Endothelial cell of umbilical vein (primary cell): ENCODE measurements around the gene OR6X1. TPM values are rescaled to one million over a fixed set of nuclear protein-coding genes. Genes with fewer than 3 reads are reported as not detected.

Experiments
- BruUV-seq: library from RNA; stranded (reverse); fragments of 400-500 nt; replicated peaks from 2 replicates; lab custom pipeline; 2021; lab: Mats Ljungman, UMichigan
- CTCF ChIA-PET: fragments of 300-600, 350-600 bp; sonication (Branson Sonifier 250); formaldehyde crosslinking; loops from one replicate; lab custom pipeline; 2021; ENCODE audit warnings: antibody characterized with exemption, inconsistent platforms; lab: Charles Lee
- POLR2A ChIA-PET: fragments of 300-600, 350-600 bp; sonication (Branson Sonifier 250); formaldehyde crosslinking; loops from one replicate; lab custom pipeline; 2021; ENCODE audit warnings: antibody characterized with exemption, inconsistent platforms; lab: Charles Lee
- DNase-seq: peaks from one replicate; pipeline ENCODE4 v3.0.0-alpha.2; 2011; ENCODE audit warnings: low read depth, low spot score
- FAIRE-seq: peaks from 2 replicates; lab custom pipeline; 2011; peaks lifted over from hg19 to GRCh38; lab: Jason Lieb, UNC
- H2AFZ ChIP-seq: 2 replicates; pipeline ENCODE4 v1.6.0; 2012; ENCODE audit warnings: low read depth, low read length, control low read depth, inconsistent platforms
- H3K27ac ChIP-seq: 2 replicates; pipeline ENCODE4 v1.5.1; 2011; ENCODE audit warnings: low read depth, mild to moderate bottlenecking, control low read depth, low read length, moderate library complexity; ENCODE audit not compliant: insufficient read depth
- H3K27me3 ChIP-seq, 2 experiments: 2 replicates each; pipeline versions ENCODE4 v1.6.0 to v1.6.1; 2011; ENCODE audit warnings: low read length in 2 of 2, mixed read lengths in 1 of 2; ENCODE audit not compliant: control insufficient read depth in 2 of 2, insufficient read depth in 2 of 2
- H3K36me3 ChIP-seq, 2 experiments: 2 replicates in 1 of 2; 3 replicates in 1 of 2; pipeline ENCODE4 v1.5.1; 2011; ENCODE audit warnings: low read length in 2 of 2, mild to moderate bottlenecking in 1 of 2, moderate library complexity in 1 of 2; ENCODE audit not compliant: control insufficient read depth in 2 of 2, insufficient read depth in 2 of 2; ENCODE audit errors: extremely low read depth in 1 of 2
- H3K4me1 ChIP-seq: 3 replicates; pipeline ENCODE4 v1.5.1; 2011; ENCODE audit warnings: mild to moderate bottlenecking, low read length; ENCODE audit not compliant: control insufficient read depth, insufficient read depth; ENCODE audit errors: extremely low read depth
- H3K4me2 ChIP-seq: 2 replicates; pipeline ENCODE4 v1.6.1; 2011; ENCODE audit warnings: low read length, control low read depth, mixed read lengths; ENCODE audit not compliant: insufficient read depth
- H3K4me3 ChIP-seq, 3 experiments: fragments of 200-600 bp in 1 of 3; sonication (generic), shearing (Covaris generic) in 1 of 3; replicated peaks in 1 of 3; 2 replicates each; pipeline ENCODE4 v1.5.1; 2011 to 2016; ENCODE audit warnings: control low read depth in 3 of 3, low read length in 3 of 3, mild to moderate bottlenecking in 2 of 3, inconsistent platforms in 1 of 3, low read depth in 1 of 3, moderate library complexity in 1 of 3; ENCODE audit not compliant: insufficient read depth in 1 of 3
- H3K79me2 ChIP-seq: 2 replicates; pipeline ENCODE4 v1.6.0; 2012; ENCODE audit warnings: low read length, inconsistent platforms; ENCODE audit not compliant: control insufficient read depth, insufficient read depth
- H3K9ac ChIP-seq: replicated peaks from 2 replicates; pipeline ENCODE3; 2011; ENCODE audit warnings: low read length, control low read depth; ENCODE audit not compliant: insufficient read depth; ENCODE audit errors: extremely low read depth
- H3K9me1 ChIP-seq: replicated peaks from 3 replicates; pipeline ENCODE4 v1.6.0; 2011; ENCODE audit warnings: mild to moderate bottlenecking, low read length; ENCODE audit not compliant: control insufficient read depth, insufficient read depth; ENCODE audit errors: extremely low read depth
- H3K9me3 ChIP-seq: replicated peaks from 2 replicates; pipeline ENCODE4 v1.5.1; 2012; ENCODE audit warnings: low read length, inconsistent platforms; ENCODE audit not compliant: control insufficient read depth, insufficient read depth
- H4K20me1 ChIP-seq: replicated peaks from 2 replicates; pipeline ENCODE3; 2011; ENCODE audit warnings: mild to moderate bottlenecking, low read length; ENCODE audit not compliant: control insufficient read depth, insufficient read depth; ENCODE audit errors: extremely low read depth
- EZH2 ChIP-seq: IDR thresholded peaks from 2 replicates; pipeline ENCODE4 v1.6.1; 2012; ENCODE audit warnings: borderline replicate concordance, low read depth, mild to moderate bottlenecking, moderate library complexity, low read length, inconsistent platforms; ENCODE audit not compliant: severe bottlenecking
- FOS ChIP-seq: IDR thresholded peaks from 2 replicates; pipeline ENCODE4 v1.6.1; 2011; ENCODE audit warnings: mild to moderate bottlenecking, low read length, moderate library complexity, borderline replicate concordance; ENCODE audit not compliant: insufficient read depth
- GATA2 ChIP-seq: IDR thresholded peaks from 2 replicates; pipeline ENCODE4 v1.7.0; 2011; ENCODE audit warnings: low read depth, mild to moderate bottlenecking, moderate library complexity, mixed read lengths, low read length; ENCODE audit not compliant: insufficient read length, insufficient read depth
- JUN ChIP-seq: IDR thresholded peaks from 2 replicates; pipeline ENCODE4 v1.6.1; 2011; ENCODE audit warnings: borderline replicate concordance, low read depth; ENCODE audit not compliant: insufficient read length, insufficient read depth
- MYC ChIP-seq: IDR thresholded peaks from one replicate; pipeline ENCODE4 v1.6.1; 2011; ENCODE audit warnings: mild to moderate bottlenecking, low read depth, low read length
- POLR2A ChIP-seq: IDR thresholded peaks from 2 replicates; pipeline ENCODE4 v1.6.1; 2012; ENCODE audit warnings: low read depth, mild to moderate bottlenecking, control low read depth, low read length
- POLR2AphosphoS5 ChIP-seq: IDR thresholded peaks from 2 replicates; pipeline ENCODE4 v1.6.1; 2012; ENCODE audit warnings: low read depth, mild to moderate bottlenecking, control low read depth, low read length, moderate library complexity; ENCODE audit not compliant: insufficient read depth
- dilution Hi-C: fragments of 300-500 bp; cut with MboI; formaldehyde crosslinking; loops from one replicate; pipeline ENCODE4 v1.15.0; 2019; ENCODE audit warnings: low sequenced_read_pairs; ENCODE audit not compliant: extremely low pct_ligation_motif_present
- intact Hi-C: fragments of 100-400 bp; cut with micrococcal nuclease; formaldehyde crosslinking; loops from one replicate; pipeline ENCODE4 v1.10.0; 2022
- polyA plus RNA-seq, 4 experiments: library from polyadenylated mRNA; depleted of rRNA in 3 of 4; stranded (reverse) in 3 of 4; unstranded in 1 of 4; fragments of >200 nt; gene quantifications; 2 replicates each; pipeline versions ENCODE4 v1.2.1 to v1.2.3, GENCODE V29; 2011 to 2012; ENCODE audit warnings: missing spikeins in 1 of 4
- total RNA-seq: library from RNA; stranded (reverse); gene quantifications from 2 replicates; pipeline ENCODE4 v1.2.3, GENCODE V29; 2021
- TF ChIP-seq, protein P1 (sequence below), 2 donors: IDR thresholded peaks; 1 replicate in 1 of 2; 2 replicates in 1 of 2; pipeline ENCODE4 v1.5.1; 2011; ENCODE audit warnings: low read length in 2 of 2, mild to moderate bottlenecking in 2 of 2, moderate library complexity in 2 of 2, control low read depth in 1 of 2, inconsistent platforms in 1 of 2, low read depth in 1 of 2; ENCODE audit not compliant: insufficient read depth in 1 of 2; ENCODE audit errors: extremely low read depth in 1 of 2
- TF ChIP-seq, protein P2 (sequence below): IDR thresholded peaks from 2 replicates; pipeline ENCODE4 v1.6.1; 2011; ENCODE audit not compliant: insufficient read depth, insufficient read length

OR6X1 gene
- total and polyA plus RNA-seq, 2 donors (not counting 3 experiments of a cell fraction or from before 2014, with no cell fraction given), result not detected

DNA sequence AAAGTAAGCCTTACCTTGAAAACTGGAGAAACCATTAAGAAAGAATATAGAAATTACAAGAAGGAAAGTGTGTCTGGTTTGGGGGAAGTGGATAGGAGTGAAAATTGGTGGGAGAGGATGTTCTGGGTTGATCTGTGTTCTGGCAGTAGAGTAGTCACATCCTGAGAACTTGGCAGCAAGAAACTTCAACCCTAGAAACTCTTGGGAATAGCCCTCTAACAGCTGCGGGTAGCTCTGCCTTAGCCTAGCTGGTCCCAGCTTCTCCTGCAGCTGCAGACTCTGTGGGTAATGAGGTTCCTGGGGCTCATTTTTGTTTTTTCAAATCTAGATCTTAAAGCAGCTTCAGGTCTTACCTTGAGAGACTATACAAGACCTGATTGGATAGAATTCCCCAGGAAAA, 24.2 kb upstream of the OR6X1 start:
- Histone ChIP-seq H3K27me3 (no peaks in the 10 kb centered on the region), H3K79me2 (no peaks in the 10 kb centered on the region), H3K27ac (no peak overlapping the region), H4K20me1 (no peaks in the 10 kb centered on the region), H2AFZ (no peak overlapping the region), H3K4me2 (no peak overlapping the region), H3K4me3 (no peak overlapping the region), H3K4me1 (no peaks in the 10 kb centered on the region), H3K9me1 (no peaks in the 10 kb centered on the region), H3K36me3 (no peaks in the 10 kb centered on the region), H3K9ac (no peak overlapping the region), H3K9me3 (no peaks in the 10 kb centered on the region)
- ChIA-PET POLR2A (no interaction called here), CTCF (no interaction called here)
- no TSS peak for BruUV-seq
- intact Hi-C loops, result no loop called here
- TF ChIP-seq, protein P1, sequence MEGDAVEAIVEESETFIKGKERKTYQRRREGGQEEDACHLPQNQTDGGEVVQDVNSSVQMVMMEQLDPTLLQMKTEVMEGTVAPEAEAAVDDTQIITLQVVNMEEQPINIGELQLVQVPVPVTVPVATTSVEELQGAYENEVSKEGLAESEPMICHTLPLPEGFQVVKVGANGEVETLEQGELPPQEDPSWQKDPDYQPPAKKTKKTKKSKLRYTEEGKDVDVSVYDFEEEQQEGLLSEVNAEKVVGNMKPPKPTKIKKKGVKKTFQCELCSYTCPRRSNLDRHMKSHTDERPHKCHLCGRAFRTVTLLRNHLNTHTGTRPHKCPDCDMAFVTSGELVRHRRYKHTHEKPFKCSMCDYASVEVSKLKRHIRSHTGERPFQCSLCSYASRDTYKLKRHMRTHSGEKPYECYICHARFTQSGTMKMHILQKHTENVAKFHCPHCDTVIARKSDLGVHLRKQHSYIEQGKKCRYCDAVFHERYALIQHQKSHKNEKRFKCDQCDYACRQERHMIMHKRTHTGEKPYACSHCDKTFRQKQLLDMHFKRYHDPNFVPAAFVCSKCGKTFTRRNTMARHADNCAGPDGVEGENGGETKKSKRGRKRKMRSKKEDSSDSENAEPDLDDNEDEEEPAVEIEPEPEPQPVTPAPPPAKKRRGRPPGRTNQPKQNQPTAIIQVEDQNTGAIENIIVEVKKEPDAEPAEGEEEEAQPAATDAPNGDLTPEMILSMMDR (IDR thresholded peaks at IDR 0.05; ENCODE audit: extremely low read depth in 1 of 2, insufficient read depth in 1 of 2, low read depth in 1 of 2, low read length in 2 of 2), result no peak
- TF ChIP-seq JUN (no peak), GATA2 (no peak), EZH2 (no peak), FOS (no peak), POLR2A (no peak), POLR2AphosphoS5 (no peak), MYC (no peak)
- TF ChIP-seq, protein P2, sequence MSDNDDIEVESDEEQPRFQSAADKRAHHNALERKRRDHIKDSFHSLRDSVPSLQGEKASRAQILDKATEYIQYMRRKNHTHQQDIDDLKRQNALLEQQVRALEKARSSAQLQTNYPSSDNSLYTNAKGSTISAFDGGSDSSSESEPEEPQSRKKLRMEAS, result no peak
- FAIRE-seq, result no peak
- DNase-seq, result no peak
- dilution Hi-C loops, result no loop called here
